Activated naive CD4-positive, alpha-beta T cell treated with anti-CD3 and anti-CD28 coated beads for 36 hours (primary cell): ENCODE measurements around the gene GDF9. TPM values are rescaled to one million over a fixed set of nuclear protein-coding genes. Genes with fewer than 3 reads are reported as not detected.
"Not testable (repeated sequence)": the region's sequence is repeated elsewhere in the genome, so short reads cannot be mapped to it uniquely, and the experiment has no call there.

Source experiments
- CTCF ChIA-PET: fragments of 350-600 bp; sonication (Branson Sonifier 250); formaldehyde crosslinking; loops from one replicate; lab custom pipeline; 2021; ENCODE audit warnings: antibody characterized with exemption; lab: Charles Lee
- DNase-seq: peaks from one replicate; pipeline ENCODE4 v3.0.0-alpha.2; 2020
- H3K27ac Mint-ChIP-seq: one replicate; pipeline ENCODE4 v1.8.0; 2021; ENCODE audit warnings: mild to moderate bottlenecking, mixed read lengths
- H3K27me3 Mint-ChIP-seq: one replicate; pipeline ENCODE4 v1.8.0; 2021; ENCODE audit warnings: low read depth, mixed read lengths
- H3K36me3 Mint-ChIP-seq: one replicate; pipeline ENCODE4 v1.8.0; 2021; ENCODE audit warnings: low read depth, mixed read lengths
- H3K4me1 Mint-ChIP-seq: one replicate; pipeline ENCODE4 v1.8.0; 2021; ENCODE audit warnings: low read depth, mixed read lengths
- H3K4me3 Mint-ChIP-seq: one replicate; pipeline ENCODE4 v1.8.0; 2021; ENCODE audit warnings: mild to moderate bottlenecking, moderate library complexity, mixed read lengths
- H3K9me3 Mint-ChIP-seq: one replicate; pipeline ENCODE4 v1.8.0; 2021; ENCODE audit warnings: mixed read lengths
- intact Hi-C: fragments of 100-400 bp; cut with micrococcal nuclease; formaldehyde crosslinking; loops from one replicate; pipeline ENCODE4 v1.15.1; 2023
- total RNA-seq, 2 experiments: library from RNA; stranded (reverse); gene quantifications; one replicate each; pipeline ENCODE4 v1.2.3, GENCODE V29; 2021

The GDF9 gene
- total RNA-seq, 2 experiments from 2014 or later = 0.64 to 1.2 TPM

DNA sequence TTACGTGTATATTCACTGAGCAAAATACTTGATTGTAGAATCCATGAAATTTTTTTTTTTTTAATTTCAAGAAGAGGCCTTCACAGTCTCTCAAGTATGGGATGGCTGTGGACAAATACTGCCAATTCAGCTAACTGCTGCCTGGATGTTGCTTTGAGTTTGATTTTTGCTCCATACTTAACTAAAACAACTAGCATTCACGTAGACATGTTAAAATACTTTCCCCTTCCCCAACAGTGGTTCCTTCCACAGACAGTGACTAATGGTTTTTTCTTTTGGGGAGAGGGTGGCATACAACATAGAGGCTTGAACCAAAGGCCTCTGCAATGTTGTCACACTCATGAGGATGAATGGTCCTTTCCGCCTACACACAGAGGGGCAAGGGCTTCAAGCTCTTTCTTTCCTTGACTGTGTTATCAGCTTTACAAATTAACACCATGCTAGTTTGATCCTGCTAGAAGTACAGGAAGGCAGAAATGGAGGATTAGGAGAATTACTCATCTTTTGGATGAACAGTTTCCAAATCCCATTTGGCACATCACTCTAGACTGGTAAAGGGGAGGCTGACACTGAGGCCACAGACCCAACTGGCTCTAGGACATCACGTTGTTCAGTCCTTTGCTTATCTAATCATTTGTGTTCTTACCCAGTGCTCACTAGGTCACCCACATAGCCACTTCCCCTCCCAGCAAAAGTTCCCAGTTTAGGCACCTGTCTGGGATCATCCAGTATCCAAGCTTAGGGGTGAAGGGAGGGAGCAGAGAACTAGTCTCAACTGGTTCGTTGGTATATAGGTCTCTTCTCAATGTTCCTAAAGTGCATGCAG lies 5.4 kb upstream of the GDF9 start:
- CTCF ChIA-PET = interaction anchor here (0.6 kb wide), 1 partner anchor 218 kb away, joined by 4 read pairs; no protein-coding TSS in a partner anchor
- no peak for DNase-seq
- Mint-ChIP-seq H3K9me3 (no peaks in the 10 kb centered on the region), H3K36me3 (peaks cover 20% of the 10 kb centered on the region), H3K27ac (no peak overlapping the region), H3K4me3 (no peak overlapping the region), H3K4me1 (peaks cover 15% of the 10 kb centered on the region), H3K27me3 (no peaks in the 10 kb centered on the region)
- intact Hi-C loops = no loop called here

DNA sequence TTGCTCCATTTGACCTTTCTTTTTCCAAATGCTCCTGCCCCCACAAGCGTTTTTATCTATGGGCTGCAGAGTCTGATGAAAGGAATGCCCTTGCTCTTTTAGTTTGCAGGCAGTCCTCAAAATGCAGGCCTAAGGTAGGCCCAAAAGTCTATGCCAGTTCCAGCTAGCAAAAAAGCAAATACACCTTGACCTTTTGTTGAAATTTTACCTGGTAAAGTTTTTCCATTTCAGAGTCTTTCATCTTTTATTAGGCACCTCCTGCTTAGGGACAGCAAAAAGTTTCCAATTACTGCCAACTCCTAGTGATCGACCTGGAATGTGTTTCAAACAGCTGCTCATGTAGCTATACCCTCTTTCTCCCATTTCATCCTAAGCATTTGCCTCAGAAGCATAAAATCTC lies 4.5 kb upstream of the GDF9 start:
- H3K4me3 Mint-ChIP-seq = no peak overlapping the region
- H3K27me3 Mint-ChIP-seq = no peaks in the 10 kb centered on the region
- intact Hi-C loops = no loop called here
- no peaks in the 10 kb centered on the region for H3K9me3 Mint-ChIP-seq
- H3K36me3 Mint-ChIP-seq = peaks cover 24% of the 10 kb centered on the region
- DNase-seq = no peak
- no peak overlapping the region for H3K27ac Mint-ChIP-seq
- CTCF ChIA-PET = interaction anchor here (0.5 to 0.9 kb wide), 3 partner anchors 9 to 219 kb away, joined by 4 read pairs; no protein-coding TSS in a partner anchor
- peaks cover 21% of the 10 kb centered on the region for H3K4me1 Mint-ChIP-seq

DNA sequence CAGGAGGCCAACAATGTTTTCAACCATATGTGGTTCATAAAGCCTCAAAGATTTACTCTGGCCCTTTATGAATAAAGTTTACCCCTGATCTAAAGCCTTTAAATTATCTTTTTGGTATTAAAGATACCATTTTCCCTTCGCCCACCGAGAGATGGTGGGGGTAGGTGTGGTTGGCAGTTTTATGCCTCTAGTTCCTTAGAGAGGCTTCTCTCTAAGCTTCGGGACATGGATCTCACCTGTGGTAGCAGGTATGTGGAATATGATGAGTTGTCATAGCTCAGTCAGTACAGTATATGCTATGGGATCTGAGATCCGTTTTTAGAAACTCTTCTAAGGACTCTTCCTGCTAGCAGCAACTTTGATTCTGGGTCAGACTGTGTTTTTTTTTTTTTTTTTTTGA lies 2.5 kb upstream of the GDF9 start:
- Mint-ChIP-seq H3K4me1 (peaks cover 27% of the 10 kb centered on the region), H3K27ac (no peak overlapping the region), H3K4me3 (no peak overlapping the region), H3K27me3 (no peaks in the 10 kb centered on the region), H3K36me3 (peaks cover 24% of the 10 kb centered on the region), H3K9me3 (no peaks in the 10 kb centered on the region)
- CTCF ChIA-PET = interaction anchor here (1.2 to 1.4 kb wide), 2 partner anchors 15 to 49 kb away, joined by 3 to 4 read pairs; no protein-coding TSS in a partner anchor
- DNase-seq = no peak
- intact Hi-C loops = loop anchor here (10.0 kb wide), 1 partner anchor 1356 kb away; the partner anchor contains the start of gene PPP2CA

DNA sequence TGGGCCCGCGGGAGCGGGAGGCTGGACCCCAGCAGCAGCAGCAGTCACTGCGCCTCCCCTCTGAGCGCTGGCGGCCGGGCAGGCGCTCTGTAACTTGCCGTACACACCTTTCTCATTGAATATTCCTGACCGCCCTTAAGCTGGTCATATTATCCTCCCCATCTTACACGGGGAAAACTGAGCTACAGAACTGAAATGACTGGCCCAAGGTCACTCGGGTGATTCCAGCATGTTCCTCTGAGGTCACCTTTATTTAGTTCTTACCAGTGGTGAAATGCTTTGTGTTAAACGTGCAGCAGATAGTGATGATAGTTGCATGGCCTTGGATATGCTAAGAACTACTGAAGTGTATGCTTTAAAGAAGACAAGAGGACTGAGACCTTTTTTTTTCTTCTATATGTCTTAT lies 780 bp upstream of the GDF9 start:
- Mint-ChIP-seq H3K4me3 (peak overlapping the region; percentile 99), H3K36me3 (peaks cover 24% of the 10 kb centered on the region), H3K4me1 (peaks cover 27% of the 10 kb centered on the region), H3K9me3 (no peaks in the 10 kb centered on the region), H3K27ac (peak overlapping the region; percentile 97), H3K27me3 (no peaks in the 10 kb centered on the region)
- intact Hi-C loops = loop anchor here (10.0 kb wide), 1 partner anchor 1358 kb away; the partner anchor contains the start of gene PPP2CA
- DNase-seq = no peak
- CTCF ChIA-PET = interaction anchor here (0.6 to 1.6 kb wide), 5 partner anchors 21 to 341 kb away, joined by 3 to 5 read pairs (median 3); no protein-coding TSS in a partner anchor

DNA sequence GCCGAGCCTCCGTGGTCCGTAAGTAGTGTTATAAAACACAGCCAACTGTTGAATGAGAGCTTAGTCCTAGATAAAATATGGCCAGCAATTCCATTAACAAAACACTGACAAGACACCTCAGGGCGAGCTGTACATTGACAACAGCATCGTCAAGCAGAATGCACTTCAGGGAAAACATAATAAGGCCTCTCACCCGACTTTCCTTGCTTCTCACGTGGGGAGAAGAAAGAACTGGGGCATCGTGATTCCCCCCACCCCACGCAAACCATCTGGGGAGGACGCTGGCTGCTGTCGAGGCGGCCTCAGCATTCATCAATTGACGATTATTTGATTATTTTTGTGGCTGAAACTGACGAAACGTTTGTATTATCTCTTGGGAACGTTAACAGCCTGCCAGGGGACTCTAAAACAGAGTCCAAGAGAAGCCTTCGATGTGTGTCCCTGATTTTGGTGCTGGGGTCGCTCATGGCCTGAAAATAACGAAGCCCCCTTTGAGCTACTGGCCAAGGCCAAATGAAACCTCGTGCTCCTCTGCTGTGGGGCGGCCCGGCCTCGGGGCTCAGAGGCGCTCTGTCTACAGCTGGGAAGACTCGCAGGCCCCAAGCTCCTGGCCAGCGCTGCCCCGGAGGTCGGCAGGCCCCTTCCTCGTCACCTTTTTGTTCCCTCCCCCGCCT lies 464 bp downstream of the GDF9 start:
- Mint-ChIP-seq H3K4me3 (peak overlapping the region; percentile 99), H3K9me3 (no peaks in the 10 kb centered on the region), H3K27me3 (no peaks in the 10 kb centered on the region), H3K27ac (peak overlapping the region; percentile 97), H3K36me3 (peaks cover 24% of the 10 kb centered on the region), H3K4me1 (peaks cover 27% of the 10 kb centered on the region)
- DNase-seq = no peak
- CTCF ChIA-PET = interaction anchor here (0.6 to 1.6 kb wide), 3 partner anchors 37 to 497 kb away, joined by 3 to 5 read pairs (median 4); no protein-coding TSS in a partner anchor
- intact Hi-C loops = loop anchor here (1.0 to 10.0 kb wide), 9 partner anchors 36 to 1359 kb away; partner anchors contain the start of genes AFF4, KIF3A, PPP2CA and RAD50

DNA sequence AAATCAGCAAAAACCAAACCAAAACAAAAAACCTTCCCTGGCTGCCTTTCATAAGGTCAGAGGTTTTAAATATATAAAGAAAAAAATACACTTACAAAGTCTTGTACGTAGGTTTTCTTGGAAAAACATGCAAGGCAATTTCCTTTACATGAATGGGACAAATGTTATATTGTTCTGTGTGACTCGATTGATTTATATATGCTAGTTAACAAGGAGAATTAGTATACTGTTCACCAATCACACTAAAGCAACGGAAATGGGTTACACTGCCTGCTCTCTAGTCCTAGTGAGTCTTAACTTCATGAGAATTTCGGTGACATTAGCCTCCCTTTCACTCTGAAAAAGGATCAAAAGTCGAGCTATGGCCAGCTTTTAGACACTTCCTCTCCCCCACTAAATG lies 5.5 kb downstream of the GDF9 start:
- CTCF ChIA-PET = interaction anchor here (1.2 to 1.4 kb wide), 2 partner anchors 15 to 23 kb away, joined by 5 read pairs; no protein-coding TSS in a partner anchor
- no peaks in the 10 kb centered on the region for H3K36me3 Mint-ChIP-seq
- H3K9me3 Mint-ChIP-seq = no peaks in the 10 kb centered on the region
- no peak overlapping the region for H3K27ac Mint-ChIP-seq
- intact Hi-C loops = loop anchor here (10.0 kb wide), 1 partner anchor 1364 kb away; the partner anchor contains the start of gene PPP2CA
- peaks cover 3% of the 10 kb centered on the region for H3K27me3 Mint-ChIP-seq
- DNase-seq = no peak
- H3K4me3 Mint-ChIP-seq = no peak overlapping the region
- peaks cover 5% of the 10 kb centered on the region for H3K4me1 Mint-ChIP-seq

DNA sequence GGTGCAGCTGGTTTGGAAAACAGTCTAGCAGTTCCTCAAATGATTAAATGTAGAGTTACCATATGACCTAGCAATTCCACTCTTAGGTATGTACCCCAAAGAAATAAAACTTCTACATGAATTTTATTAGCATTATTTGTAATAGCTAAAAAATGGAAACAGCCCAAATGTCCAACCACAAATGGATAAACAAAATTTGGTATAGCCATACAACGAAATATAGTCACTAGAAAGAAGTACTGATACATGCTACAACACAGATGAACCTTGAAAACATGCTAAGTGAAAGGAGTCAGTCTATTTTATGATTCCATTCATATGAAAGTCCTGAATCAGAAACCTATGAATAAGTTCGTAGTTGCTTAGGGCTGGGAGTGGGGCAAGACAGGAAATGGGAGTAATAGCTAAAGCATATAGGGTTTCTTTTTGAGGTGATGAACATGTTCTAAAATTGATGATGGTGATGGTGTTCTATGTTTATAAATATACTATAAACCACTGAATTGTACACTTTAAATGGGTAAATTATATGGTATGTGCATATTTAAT lies 6.3 kb downstream of the GDF9 start:
- intact Hi-C loops = loop anchor here (10.0 kb wide), 1 partner anchor 1365 kb away; the partner anchor contains the start of gene PPP2CA

DNA sequence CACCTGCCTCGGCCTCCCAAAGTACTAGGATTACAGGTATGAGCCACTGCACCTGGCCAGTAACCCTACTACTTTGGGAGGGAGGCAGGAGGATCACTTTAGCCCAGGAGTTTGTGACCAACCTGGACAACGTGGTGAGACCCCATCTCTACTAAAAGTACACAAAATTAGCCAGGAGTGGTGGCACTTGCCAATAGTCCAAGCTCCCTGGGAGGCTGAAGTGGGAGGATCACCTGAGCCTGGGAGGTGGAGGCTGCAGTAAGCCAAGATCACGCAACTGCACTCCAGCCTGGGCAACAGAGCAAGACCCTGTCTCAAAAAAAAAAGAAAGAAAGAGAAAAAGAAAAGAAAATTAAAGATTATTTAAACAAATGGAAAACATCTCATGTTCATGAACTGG lies 10.3 kb downstream of the GDF9 start:
- peaks cover 2% of the 10 kb centered on the region for H3K4me1 Mint-ChIP-seq
- DNase-seq = no peak
- no peaks in the 10 kb centered on the region for H3K9me3 Mint-ChIP-seq
- intact Hi-C loops = no loop called here
- H3K27me3 Mint-ChIP-seq = peaks cover 3% of the 10 kb centered on the region
- no peaks in the 10 kb centered on the region for H3K36me3 Mint-ChIP-seq
- H3K27ac Mint-ChIP-seq = no peak overlapping the region
- CTCF ChIA-PET = no interaction called here
- H3K4me3 Mint-ChIP-seq = no peak overlapping the region

More for the DNA sequence above, 6.3 kb downstream of the GDF9 start:
- H3K27me3 Mint-ChIP-seq = peaks cover 3% of the 10 kb centered on the region
- CTCF ChIA-PET = interaction anchor here (1.2 kb wide), 1 partner anchor 23 kb away, joined by 5 read pairs; no protein-coding TSS in a partner anchor
- no peak for DNase-seq
- no peak overlapping the region for H3K4me3 Mint-ChIP-seq
- H3K9me3 Mint-ChIP-seq = no peaks in the 10 kb centered on the region
- no peaks in the 10 kb centered on the region for H3K4me1 Mint-ChIP-seq
- no peak overlapping the region for H3K27ac Mint-ChIP-seq
- no peaks in the 10 kb centered on the region for H3K36me3 Mint-ChIP-seq

DNA sequence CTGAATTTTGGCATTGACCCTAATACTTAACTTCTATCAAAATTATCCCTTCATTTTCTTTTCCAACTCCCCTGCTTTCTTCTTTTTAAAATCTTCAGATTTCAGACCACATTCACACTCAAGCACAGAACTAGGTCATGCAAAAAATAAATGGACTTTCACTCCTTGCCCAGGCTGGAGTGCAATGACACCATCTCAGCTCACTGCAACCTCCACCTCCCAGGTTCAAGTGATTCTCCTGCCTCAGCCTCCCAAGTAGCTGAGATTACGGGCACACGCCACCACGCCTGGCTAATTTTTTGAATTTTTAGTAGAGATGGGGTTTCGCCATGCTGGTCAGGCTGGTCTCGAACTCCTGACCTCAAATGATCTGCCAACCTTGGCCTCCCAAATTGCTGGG lies 11.3 kb downstream of the GDF9 start:
- H3K4me3 Mint-ChIP-seq, H3K9me3 Mint-ChIP-seq, DNase-seq, H3K4me1 Mint-ChIP-seq, intact Hi-C loops, H3K27ac Mint-ChIP-seq, H3K27me3 Mint-ChIP-seq, H3K36me3 Mint-ChIP-seq: not testable (repeated sequence)
- CTCF ChIA-PET = interaction anchor here (0.9 to 1.1 kb wide), 2 partner anchors 28 to 35 kb away, joined by 3 read pairs; no protein-coding TSS in a partner anchor

DNA sequence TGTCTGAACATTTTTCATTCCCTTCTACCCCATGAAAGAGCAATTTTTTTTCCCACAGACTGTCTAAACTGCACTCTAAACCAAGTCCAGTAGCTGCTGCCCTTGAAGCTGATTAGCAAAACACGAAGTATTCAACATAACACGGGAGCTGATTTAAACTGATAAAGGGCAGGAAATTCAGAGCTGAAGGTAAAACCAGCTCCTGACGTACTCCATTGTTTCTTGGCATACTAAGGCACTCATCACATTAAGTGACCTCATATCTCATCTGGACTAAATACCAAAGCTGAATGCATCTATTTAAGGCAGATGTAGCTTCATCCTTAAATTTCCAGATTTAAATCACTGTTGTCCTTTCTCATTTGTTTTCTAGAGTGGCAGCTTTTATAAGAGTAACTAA lies 12.0 kb downstream of the GDF9 start:
- CTCF ChIA-PET = interaction anchor here (1.1 kb wide), 1 partner anchor 34 kb away, joined by 3 read pairs; no protein-coding TSS in a partner anchor
- Mint-ChIP-seq H3K27me3 (peaks cover 3% of the 10 kb centered on the region), H3K4me1 (peaks cover 2% of the 10 kb centered on the region), H3K9me3 (no peaks in the 10 kb centered on the region), H3K4me3 (no peak overlapping the region), H3K36me3 (no peaks in the 10 kb centered on the region), H3K27ac (no peak overlapping the region)
- DNase-seq = no peak
- intact Hi-C loops = no loop called here

DNA sequence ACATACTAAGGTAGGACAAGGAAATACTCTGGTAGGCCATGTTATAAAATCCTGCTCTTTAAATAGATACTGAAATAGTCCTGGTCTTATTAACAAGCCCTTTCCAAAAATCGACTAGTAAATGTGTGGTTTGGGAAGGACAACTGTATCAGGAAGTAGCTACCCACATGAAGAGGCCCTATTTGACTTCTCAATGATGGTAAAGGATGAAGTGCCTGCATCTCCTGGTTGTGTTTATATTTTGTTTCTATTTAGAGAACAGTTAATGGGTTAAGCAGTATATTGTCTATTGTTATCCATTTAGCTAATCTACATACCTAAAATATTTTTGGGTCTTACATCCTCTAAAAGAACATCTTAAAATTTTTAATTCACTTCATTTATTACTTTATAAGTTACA lies 12.5 kb downstream of the GDF9 start:
- Mint-ChIP-seq H3K9me3 (no peaks in the 10 kb centered on the region), H3K4me3 (no peak overlapping the region), H3K36me3 (no peaks in the 10 kb centered on the region), H3K27me3 (peaks cover 3% of the 10 kb centered on the region), H3K27ac (no peak overlapping the region), H3K4me1 (peaks cover 2% of the 10 kb centered on the region)
- CTCF ChIA-PET = interaction anchor here (1.1 kb wide), 1 partner anchor 34 kb away, joined by 3 read pairs; no protein-coding TSS in a partner anchor
- intact Hi-C loops = no loop called here
- no peak for DNase-seq

DNA sequence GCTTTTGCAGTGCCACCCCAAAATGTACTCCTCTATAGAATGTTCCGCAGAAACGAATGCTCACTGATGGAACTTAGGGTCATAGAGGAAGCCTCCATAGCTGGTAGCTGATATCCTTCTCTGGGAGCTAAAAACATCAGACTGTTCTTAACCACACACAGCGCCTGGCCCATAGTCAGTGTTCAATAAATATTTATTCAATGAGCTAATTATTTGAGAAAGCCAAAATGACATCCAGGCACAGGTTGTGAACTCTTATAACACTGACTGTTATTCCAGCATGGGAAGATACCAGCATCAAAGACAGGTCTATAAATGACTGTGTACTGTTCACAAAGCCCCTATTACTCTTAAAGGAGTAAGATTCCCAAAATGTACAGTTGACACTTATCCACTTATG lies 12.9 kb downstream of the GDF9 start:
- Mint-ChIP-seq H3K4me3 (no peak overlapping the region), H3K27me3 (peaks cover 3% of the 10 kb centered on the region), H3K27ac (no peak overlapping the region), H3K4me1 (peaks cover 2% of the 10 kb centered on the region), H3K9me3 (no peaks in the 10 kb centered on the region), H3K36me3 (no peaks in the 10 kb centered on the region)
- intact Hi-C loops = no loop called here
- CTCF ChIA-PET = no interaction called here
- no peak for DNase-seq
